DMS 273 (cell line): ENCODE results near the gene DCC.
"Not testable (repeated sequence)": the region's sequence is repeated elsewhere in the genome, so short reads cannot be mapped to it uniquely, and the experiment has no call there.

Experiments
- DNase-seq: peaks from one replicate; lab custom pipeline; 2025; ENCODE audit not compliant: unreplicated experiment; lab: John Stamatoyannopoulos, UW

DCC gene

GRCh38 chr18:53486296-53486695, 1146.3 kb downstream of the DCC start:
- DNase-seq = no peak

- DNase-seq = no peak
These were observed 1149.3 kb downstream of the DCC start for GRCh38 chr18:53489266-53489665.

GRCh38 chr18:53490019-53490418, 1150.0 kb downstream of the DCC start:
- no peak for DNase-seq

- DNase-seq = no peak
These were observed 1156.0 kb downstream of the DCC start for GRCh38 chr18:53496028-53496427.

GRCh38 chr18:53503914-53504441, 1164.0 kb downstream of the DCC start:
- DNase-seq = no peak

- no peak for DNase-seq
These were observed 1168.5 kb downstream of the DCC start for GRCh38 chr18:53508529-53508928.

GRCh38 chr18:53509886-53510285, 1169.9 kb downstream of the DCC start:
- no peak for DNase-seq

- DNase-seq = not testable (repeated sequence)
These were observed 1171.7 kb downstream of the DCC start for GRCh38 chr18:53511725-53512124.

GRCh38 chr18:53521068-53521467, 1181.1 kb downstream of the DCC start:
- DNase-seq = no peak

- no peak for DNase-seq
These were observed 1186.3 kb downstream of the DCC start for GRCh38 chr18:53526101-53526870.

- DNase-seq = no peak
These were observed 1187.4 kb downstream of the DCC start for GRCh38 chr18:53527365-53527764.

GRCh38 chr18:53531187-53531586, 1191.2 kb downstream of the DCC start:
- no peak for DNase-seq

- no peak for DNase-seq
These were observed 1191.9 kb downstream of the DCC start for GRCh38 chr18:53531896-53532295.

- no peak for DNase-seq
These were observed 1194.2 kb downstream of the DCC start for GRCh38 chr18:53534203-53534602.

GRCh38 chr18:53534695-53535094, 1194.7 kb downstream of the DCC start:
- no peak for DNase-seq

- no peak for DNase-seq
These were observed 1196.9 kb downstream of the DCC start for GRCh38 chr18:53536908-53537307.

GRCh38 chr18:53541924-53542323, 1201.9 kb downstream of the DCC start:
- DNase-seq = no peak

GRCh38 chr18:53543711-53544110, 1203.7 kb downstream of the DCC start:
- DNase-seq = no peak

- DNase-seq = no peak
These were observed 1204.9 kb downstream of the DCC start for GRCh38 chr18:53544917-53545316.

- peak; percentile 37 for DNase-seq
These were observed 1212.0 kb downstream of the DCC start for GRCh38 chr18:53551868-53552426.

GRCh38 chr18:53553030-53553429, 1213.0 kb downstream of the DCC start:
- peak; percentile 10 for DNase-seq

- no peak for DNase-seq
These were observed 1216.5 kb downstream of the DCC start for GRCh38 chr18:53556450-53556849.

GRCh38 chr18:53560546-53560945, 1220.5 kb downstream of the DCC start:
- DNase-seq = no peak
